Nucleus accumbens (tissue), 56 donors: Measurements from ENCODE around the gene DKK3.

Experiments
- DNase-seq, 56 donors: peaks; one replicate each; lab custom pipeline; 2025; lab: John Stamatoyannopoulos, UW

DKK3 gene

DNA sequence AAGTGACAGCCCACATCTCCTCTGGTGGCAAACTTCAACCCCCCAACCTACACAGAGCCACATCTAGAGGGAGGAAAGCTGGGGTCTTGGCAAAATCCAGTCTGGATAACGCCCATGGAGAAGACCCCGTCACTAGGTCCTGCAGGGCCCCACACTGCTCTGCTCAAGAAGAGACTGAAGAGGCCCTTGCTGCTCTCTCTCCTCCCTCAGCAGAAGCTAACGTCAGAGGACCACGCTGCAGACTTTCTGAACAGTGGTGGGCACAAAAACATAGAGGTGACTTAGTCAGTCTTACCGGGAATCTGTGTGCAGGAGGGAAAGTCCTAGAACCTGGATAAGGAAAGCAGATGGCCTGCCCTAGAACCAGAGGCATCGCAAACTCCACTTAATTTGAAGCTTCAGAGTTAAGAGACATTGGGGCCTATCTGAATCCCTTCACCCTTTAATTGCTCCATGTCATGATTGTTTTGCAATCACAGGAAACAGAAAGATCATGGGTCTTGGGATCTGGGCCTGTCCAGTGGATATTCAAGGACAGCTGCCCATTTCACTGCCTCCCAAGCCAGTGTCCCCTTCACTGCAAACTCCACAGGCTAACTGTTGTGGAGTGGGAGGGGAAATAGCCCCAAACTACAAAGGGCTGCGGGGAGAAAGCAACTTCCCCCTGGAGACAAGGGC lies 1.7 kb downstream of the DKK3 start:
- no peak for DNase-seq

DNA sequence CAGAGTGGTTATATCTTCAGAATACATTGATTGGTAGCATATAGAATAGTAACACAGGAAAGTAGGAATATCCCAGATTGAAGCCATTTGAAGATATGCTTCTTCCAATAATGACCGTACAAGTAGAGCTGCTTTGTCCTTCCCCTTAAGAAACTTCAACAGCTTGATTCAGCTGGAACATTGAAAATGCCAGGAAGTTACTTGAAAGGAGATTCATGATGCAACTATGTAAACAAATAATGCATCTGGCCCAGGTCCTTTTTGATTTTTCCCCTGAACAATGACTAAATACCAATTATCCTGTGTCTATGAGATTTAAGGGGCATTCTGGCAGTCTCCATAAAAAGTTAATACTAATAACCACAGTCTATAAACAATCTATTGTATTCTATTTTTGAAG lies 3.0 kb downstream of the DKK3 start:
- DNase-seq: no peak

DNA sequence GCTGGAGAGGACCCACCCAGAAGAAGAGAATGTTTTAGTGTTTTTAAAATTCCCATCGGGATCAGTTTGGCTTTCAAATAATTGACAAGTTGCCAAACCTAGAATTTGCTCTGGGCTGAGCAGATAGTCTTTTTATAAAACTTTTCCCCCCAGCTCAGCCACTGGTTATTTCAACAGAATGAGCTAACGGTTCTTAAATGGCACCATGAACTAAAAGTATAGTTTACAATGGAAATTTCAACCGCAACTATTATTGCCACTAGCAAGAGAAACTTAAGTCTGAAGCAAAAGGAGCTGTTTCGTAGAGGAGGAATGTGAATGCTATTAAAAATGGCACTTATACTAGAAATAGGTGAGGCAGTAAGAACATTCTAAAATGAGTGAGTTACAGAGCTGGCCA lies 3.4 kb downstream of the DKK3 start:
- DNase-seq: no peak

DNA sequence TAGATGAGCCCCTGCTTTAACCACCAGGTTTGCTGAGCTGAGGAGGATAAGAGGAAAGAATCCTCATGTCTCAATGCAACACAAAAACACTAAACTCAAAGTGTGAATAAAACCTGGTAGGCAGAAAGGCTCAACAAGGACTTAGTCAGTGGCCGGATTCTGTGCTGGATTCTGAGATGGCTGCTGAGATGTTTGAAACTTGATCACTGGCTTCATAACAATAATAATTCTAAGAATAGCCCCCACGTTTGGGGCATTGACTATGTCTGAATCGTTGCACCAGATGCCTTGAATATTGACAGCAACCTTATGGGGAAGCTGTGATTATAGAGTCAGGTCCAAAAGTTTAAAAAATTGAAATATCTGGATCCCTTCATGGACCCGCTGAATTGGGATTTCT lies 4.6 kb downstream of the DKK3 start:
- no peak for DNase-seq

DNA sequence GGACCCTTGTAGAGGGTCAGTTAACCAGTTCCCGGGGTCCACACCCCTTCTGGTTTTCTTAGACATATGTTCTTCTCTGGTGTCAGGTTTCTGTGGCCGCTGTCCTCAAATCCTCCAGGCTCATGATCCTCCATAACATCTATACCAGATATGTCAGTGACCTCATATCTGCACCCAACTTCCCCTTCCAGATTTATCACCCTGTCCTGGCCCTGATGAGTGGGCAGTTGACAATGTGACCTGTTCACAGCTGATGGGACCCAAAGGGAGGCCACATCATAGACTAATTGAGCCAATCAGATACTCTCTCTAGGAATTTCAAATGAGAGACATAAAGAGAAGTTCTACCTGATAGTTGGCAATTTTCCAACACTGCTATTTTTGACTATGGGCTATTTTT lies 5.1 kb downstream of the DKK3 start:
- DNase-seq: no peak

DNA sequence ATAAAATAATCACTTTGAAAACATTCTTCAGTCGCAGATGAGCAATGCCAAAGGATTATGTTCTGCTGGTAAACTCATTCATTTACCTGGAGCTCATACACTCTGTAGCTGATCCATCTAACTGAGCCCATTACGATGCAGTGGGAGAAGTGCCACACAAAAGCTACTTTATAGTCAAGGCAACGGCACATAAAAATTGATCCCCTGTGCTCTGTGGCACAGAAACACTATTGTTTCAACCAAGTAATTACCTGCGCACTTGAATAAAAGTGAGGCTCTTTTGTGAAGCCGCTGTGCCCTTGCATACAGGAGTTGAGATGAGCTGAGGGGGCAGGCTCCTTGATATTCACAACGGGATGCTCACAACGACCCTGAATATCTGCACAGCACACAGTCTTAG lies 7.2 kb downstream of the DKK3 start:
- DNase-seq: peak in 4 of 56 donors; percentile 15 to 50 (median 30)

DNA sequence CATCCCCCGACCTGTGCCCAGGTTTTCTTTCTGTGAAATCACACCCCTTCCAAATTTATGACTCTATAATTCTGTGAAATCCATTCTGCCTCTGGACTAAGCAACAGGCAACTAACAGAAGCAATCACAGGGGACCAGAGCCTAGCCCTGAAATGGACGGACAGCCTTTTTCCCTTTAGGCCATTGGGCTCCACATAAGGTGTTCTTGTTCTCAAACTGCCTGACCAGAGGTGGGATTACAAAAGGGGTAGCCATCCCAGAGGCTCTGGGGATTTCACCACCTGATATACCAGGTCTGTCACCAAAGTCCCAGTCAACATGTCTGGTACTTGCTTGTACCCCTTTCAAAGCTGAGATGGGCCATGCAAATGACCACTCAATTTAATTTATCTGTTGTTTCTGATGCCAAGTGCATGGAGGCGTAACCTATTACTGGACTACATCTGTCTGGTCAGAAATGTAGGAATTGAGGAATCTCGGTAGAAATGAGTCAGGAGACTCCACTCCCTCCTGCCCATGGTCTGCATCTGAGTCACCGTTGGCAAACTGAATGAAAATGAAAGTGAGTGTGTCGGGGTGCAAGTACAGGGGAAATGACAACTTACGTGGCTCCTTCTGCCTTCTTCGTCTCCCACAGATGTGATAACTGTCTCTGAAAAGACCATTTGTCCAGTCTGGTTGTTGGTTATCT lies 10.2 kb downstream of the DKK3 start:
- DNase-seq: no peak

DNA sequence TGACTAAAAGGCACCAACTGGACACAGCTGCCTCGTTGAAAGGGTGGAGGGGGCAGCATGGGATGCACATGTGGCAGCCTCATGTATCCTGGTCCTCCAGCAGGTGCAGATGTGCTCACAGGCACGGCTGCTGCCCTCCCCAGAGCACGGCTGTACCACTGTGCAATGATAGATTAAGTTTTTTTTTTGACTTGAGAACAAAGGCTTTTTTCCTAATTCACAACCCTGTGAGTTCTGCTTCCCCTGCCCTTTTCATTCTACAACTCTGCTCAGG lies 11.4 kb downstream of the DKK3 start:
- no peak for DNase-seq

DNA sequence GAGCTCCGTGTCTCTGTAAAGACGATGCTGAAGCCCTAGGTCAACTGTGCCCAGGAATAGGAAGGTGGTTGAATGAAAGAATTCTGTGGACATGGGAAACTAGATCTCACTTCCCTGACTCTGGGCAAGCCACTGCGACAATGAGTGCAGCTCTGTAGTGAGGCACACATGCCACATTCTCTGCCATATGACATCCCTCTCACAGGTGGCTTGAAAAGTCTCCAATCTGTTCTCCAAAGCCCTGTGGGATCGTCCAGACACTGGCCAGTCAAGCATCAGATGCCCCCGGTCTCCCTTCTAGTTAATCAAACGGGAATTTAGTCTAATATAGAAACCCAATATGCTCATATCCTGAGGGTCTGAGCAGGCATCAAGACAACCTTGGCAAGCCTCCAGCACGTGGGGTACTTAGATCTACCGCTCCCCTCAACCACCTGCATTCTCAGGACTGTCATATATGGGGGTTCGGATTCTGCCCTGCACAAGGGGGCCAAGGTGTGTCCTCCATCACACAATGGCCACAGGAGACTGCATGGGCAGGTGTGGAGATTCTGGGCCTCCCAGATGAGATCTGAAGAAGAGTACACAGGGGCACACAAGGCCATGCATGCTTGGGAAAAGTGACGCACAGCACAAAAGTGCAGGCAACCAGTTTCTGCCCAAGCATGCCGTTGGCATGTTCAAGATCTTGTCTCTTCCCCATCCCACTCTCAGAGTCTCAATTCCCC lies 11.9 kb downstream of the DKK3 start:
- DNase-seq: no peak

DNA sequence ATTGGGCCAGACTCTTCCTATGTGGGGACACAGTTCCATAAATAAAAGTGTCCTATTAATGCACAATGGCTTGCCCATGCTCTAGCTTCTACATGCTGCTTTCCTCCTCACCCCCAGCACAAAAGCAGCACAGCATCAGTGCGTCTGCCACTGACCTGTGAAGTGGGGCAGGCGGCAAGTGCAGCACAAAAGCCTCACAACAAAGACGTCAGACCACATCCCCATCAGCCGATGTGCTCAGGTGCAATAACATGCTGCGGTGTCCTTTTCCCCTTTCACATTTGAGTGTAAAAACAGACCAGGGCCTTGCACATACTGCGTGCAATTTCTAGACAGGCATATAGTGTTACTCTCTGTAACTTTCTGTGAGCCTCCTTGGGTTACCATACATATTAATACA lies 12.8 kb downstream of the DKK3 start:
- no peak for DNase-seq

DNA sequence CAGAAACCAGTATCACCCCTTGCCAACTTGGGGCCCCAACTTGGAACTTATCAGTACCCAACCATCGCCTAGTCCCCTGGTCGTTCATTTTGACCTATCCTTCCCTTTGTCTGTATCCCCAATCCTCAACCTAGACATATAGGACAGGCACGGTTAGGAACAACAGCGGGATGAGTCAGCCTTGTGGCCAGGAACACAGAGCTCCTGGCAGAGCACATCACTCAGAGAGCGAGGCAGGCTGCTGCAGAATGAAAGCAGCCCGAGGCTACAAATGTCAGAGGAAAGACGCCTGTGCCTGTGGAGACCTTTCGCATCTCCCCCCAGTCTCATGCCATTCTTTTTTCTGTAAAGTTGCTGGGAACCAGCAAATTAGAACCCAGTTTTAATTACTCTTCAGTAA lies 14.6 kb downstream of the DKK3 start:
- peak in 40 of 56 donors; percentile 15 to 68 (median 42) for DNase-seq

DNA sequence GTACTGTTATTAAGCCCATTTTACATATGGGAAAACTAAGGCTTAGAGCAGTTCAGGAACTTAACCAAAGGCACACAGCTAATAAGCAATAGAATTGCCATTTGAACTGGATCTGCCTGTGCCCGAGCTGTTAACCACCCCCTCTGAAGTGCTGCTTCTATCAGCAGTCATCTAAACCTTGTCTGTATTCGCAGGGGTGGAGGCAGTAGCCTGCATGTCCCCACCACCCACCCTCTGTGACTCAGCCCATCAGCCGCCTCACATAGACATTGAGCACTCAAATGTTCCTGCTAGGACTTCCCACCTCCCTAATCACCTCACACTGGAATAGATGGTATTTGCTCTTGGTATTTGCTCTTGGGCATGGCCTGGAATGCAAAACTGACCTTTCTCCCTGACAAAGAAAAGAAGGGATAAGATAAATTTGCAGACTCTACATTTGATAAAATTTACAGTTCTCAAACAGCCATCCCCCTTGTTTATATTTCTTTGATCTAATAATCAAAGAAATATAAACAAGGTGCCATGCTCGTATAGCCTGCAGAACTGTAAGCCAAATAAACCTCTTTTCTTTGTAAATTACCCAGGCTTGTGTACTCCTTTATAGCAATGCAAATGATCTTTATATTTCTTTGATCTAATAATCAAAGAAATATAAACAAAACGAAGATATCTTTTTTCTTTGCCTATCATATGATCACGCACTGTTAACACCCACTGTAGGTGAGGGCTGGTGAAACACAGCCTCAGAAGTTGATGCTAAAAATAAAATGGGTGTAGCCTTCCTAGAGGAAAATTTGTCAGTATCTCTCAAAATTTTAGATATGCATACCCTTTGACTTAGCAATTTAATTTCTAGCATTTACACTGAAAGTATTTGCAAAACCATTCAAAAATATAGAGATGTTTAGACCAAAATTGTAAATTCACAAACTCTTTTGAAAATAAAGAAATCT lies 15.9 kb downstream of the DKK3 start:
- DNase-seq: peak in 29 of 56 donors; percentile 12 to 82 (median 55)

DNA sequence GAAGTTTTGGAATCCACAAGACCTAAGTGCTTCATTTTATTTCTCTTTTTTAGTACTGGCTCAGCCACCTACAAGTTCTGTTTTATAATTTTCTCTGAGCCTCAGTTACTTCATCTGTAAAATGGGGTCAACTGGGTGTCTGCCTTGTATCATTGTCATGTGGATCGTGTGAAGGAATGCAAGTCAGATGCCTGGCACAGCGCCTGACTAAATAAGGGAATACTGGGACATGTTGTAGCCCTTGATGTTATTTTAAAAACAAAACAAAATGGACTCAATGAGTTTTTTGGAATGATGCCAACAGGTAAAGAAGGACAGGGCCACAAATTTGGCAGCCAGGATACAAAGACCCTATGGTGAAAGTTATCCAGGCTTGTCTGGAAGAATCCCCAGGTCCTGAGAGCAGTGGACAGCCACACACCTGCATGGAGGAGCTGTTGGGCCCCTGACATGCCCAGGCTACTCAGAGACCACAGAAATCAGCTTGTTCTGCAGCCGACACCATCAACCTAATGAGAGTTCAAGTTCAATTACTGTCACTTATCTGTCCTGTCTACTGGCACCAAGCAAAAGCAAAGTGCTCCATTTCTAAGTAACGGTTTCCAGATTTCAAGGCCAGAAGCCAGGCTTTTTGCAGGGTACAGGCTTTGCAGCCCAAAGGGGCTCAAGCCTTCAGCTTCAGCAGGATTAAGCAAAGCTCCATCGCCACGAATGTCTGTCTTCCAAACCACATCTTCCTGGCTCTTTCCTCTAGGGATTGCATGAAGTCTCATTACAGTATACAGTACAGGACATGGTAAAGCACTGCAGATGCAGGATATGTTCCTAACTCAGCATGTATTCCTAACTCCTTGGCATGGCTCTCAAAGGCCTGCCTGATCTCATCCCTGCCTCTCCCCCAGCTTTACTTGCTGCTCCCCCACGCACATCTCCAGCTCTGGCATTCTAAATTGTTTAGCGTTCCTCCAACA lies 18.4 kb downstream of the DKK3 start:
- DNase-seq: peak in 4 of 56 donors; percentile 19 to 45 (median 24)

DNA sequence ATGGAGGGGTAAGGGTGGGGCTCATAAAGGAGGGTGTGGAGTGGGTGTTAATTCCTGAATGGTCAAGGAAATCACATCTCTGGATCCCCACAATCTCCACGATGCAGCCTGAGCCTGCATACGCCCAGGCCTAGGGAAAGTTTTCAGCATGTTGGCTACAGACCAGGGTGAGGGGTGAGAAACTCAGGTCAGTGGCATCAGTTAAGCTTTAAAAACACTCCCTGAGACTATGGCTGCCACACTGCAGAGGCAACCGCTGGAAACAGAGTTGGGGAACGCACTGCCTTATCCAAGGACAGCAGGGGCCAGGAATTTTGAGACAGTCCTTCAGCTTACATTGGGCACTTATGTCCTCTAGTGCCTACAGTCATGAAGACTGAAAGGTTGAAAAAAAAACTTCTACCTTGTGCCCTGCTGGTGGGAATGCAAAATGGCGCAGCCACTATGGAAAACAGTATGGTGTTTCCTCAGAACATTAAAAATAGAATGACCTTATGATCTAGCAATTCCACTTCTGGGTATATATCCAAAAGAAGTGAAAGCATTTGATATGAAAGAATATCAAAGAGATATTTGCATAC lies 19.7 kb downstream of the DKK3 start:
- no peak for DNase-seq

DNA sequence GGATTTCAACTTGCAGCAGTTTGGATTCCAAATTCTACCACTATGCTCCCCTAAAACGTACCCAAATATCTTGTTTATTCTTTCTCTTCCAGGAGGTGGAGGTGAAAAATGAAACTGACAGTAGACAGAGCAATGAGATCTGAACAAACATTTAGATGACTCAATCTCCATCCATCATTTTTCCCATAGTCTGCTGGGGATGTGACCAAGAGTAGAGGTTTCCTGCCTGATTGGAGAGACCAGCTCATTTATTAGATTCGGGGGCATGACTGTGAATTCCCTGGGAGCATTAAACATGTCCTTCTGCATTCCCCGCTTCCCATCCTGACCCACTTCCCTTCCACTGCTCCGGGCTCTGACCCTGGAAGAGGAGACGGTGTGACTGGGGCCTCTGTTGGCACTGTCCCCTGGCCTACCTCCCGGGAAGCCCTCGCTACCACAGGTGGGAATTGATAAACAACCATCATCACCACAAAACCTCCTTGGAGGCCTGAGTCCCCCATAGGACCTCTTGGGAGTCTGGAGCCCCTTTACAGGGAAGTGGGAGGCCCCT lies 20.3 kb downstream of the DKK3 start:
- DNase-seq: no peak

DNA sequence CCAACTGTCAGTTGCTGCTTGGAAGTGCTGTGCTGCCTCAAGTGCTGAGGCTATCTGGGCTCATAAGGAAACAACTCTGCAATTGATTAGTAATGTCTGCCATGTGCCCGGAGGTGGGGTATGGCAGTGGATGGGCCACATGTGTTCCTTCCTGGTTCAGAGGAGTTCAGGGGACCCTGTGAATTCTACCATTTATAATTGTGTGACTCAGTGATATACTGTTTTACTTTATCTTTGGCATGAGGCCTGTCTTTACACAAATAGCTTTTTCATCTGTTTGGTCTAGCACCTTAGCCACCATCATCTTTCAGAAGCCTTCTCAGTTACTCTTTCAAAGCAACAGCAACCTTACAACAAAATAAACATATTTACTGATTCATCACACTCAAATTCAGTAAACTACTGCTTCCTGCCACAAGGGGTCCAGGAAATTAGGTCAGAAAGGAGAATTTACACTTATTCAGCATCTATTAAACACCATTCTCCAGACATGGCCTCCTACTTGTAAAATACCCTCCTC lies 20.9 kb downstream of the DKK3 start:
- DNase-seq: no peak

DNA sequence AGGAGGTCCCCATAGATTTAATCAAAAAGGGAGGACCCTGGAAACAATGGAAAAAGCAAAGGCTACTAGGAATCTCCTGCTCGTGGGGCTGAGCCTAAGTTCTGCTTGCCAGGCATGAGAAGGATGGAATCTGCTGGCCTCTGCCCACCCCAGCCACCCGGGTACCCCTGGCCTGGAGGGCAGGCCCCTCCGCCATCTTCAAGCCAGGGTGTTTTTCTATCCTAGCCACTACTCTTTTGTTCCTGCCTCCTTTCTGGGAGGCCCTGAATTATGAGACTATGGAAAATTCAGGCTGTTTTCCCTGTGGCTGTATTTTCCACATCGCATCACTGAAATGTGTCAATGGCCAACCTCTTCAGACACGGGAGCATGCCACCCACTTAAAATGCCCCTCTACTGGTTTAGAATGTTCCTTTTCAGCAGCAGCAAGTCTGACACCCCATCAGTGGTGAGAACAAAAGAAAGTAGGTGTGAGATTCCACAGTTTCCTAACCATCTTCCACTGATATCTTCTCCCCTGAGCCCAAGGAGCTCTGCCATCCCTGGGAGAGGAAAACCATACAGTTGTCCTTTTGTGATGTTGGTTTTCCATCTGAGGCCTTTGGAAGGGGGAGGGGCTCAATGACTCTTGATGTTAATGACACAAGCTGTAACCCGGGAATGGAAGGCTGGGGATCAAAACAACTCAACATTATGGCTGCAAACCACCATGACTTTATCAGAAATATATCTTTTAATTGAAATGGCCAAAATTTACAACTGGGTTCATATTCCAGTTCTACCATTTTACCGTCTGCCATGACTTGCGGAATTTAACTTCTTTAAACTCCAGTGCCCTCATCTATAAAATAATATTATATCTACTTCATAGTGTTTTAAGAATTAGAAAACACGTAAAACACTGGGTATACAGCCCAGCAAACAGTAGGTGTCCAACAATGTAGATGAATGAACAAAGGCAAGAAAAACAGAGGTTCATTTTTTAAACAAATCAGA lies 22.2 kb downstream of the DKK3 start:
- no peak for DNase-seq
